HPDE6-E6E7 (cell line): ENCODE measurements around the gene NPFF.
A peak's percentile ranks its signal among the peaks of the same experiment; 100 is the strongest.
"Not testable (repeated sequence)": the region's sequence is repeated elsewhere in the genome, so short reads cannot be mapped to it uniquely, and the experiment has no call there.

Experiments used
- DNase-seq: peaks from one replicate; pipeline ENCODE4 v3.0.0; 2011; ENCODE audit warnings: missing footprints; ENCODE audit errors: extremely low spot score

The NPFF gene

DNA sequence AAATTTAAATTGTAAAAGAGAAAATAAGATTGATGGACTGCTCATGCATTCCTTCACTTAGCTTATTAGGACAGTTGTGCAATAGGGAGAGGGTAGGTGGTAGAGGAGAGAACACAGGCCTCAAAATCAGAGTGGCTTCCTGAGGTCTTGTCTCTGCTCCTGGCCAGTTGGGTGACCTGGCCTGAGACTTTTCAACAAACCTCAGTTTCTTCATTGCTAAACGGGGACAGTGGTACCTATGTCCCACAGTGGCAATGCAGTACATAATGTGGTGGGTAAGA is 10.6 kb downstream of the NPFF start:
- no peak for DNase-seq

GRCh38 chr12:53495903-53496751 is 11.2 kb downstream of the NPFF start:
- DNase-seq = no peak

- DNase-seq = no peak
These were observed 13.5 kb downstream of the NPFF start for GRCh38 chr12:53493610-53494391.

DNA sequence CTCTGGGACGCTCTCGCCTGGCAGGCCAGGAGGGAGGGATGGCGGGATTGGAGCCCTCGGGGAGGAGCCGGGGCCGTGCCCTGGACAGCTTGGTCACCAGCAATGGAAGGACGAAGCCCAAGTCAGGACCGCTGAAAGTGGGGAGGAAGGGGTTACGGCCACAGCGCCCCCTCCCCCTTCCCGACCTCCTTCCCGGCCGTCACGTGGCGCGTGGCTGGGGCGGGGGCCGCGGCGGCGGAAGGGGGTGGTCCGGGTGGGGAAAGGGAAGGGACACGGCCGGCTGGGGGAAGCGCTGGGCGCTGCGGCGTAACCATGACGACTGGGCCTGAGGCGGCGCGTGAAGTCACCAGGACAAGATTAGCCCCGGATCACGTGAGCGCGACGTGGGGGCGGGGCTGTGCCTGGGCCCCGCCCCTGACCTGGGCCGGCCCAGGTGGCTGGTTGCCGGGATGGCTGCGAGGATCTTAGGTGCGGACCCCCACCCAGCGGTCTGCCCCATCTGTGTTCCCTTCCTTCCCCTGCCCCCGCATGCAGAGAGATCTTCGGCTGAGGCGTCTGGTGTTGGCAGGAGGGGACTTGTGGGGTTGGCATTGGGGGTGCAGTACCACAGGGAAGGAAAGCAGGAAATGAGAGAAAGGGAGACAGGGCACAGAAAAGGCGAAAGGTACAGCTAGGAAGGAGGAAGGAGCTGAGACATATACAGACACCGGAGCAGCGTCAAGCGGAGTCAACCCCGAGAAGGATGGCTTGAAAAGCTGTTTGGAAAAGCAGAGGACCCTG is 14.3 kb downstream of the NPFF start:
- DNase-seq = peak; percentile 68

- no peak for DNase-seq
These were observed 15.1 kb downstream of the NPFF start for GRCh38 chr12:53492188-53492587.

DNA sequence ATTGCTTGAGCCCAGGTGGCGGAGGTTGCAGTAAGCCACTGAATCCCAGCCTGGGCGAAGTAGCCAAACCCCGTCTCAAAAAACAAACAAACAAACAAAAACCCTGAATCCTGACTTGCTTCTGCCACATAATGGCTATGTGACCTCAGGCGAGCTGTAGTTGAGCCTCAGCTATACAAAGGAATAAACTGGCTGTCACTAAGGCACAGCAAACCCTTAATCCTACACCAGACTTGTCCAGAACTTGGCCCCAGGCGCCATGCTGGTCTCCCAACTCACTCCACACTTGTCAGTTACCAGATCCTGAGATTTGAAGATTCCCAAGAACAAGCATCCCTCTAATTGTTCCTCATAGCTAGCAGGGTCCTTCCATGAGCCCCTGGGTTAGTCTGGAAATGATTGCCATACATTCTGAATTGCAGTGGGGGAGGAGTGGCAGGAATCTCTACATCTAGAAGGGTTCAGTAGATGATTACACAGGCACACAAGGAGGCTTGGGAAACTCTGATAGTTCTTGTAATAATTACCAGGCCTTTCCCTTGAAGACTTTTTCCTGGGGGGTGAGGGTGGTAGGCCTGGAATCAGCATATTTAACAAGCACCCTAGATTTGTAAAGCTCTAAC is 17.9 kb downstream of the NPFF start:
- no peak for DNase-seq

DNA sequence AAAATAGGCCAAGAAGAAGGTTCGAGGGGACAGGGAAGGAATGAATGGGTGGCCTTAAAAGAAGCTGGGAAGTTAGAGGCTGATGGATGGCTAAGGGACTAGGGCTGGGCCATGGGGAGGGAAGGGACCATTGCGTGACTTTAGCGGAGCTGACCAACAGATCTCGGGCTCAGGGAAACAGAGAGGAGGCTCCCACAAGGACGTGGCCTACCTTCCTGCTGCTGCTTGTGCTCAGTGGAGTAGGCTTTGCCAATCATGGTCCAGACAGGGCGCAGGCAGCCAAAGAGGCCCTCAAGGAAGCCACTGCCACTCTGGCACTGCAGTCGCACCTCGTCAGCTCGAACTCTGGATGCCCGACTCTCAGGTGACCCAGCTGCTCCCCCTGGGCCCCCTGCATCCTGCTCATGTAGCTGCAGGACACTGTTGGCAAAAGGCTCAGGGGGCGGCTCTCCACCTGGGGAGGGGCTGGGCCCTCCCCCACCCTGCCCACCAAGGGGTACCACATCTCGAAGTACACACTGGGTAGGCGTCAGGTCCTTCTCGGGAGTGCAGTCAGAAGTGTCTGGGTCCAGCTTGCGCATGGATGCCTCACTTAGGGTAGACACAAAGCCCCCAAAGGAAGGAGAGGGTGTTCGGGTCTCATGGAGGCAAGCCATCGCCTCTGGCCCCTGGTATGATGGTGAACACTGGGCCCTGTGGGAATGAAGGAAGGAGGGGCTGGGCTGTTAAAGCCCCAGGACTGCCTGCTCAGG is 20.4 kb downstream of the NPFF start:
- DNase-seq = no peak

DNA sequence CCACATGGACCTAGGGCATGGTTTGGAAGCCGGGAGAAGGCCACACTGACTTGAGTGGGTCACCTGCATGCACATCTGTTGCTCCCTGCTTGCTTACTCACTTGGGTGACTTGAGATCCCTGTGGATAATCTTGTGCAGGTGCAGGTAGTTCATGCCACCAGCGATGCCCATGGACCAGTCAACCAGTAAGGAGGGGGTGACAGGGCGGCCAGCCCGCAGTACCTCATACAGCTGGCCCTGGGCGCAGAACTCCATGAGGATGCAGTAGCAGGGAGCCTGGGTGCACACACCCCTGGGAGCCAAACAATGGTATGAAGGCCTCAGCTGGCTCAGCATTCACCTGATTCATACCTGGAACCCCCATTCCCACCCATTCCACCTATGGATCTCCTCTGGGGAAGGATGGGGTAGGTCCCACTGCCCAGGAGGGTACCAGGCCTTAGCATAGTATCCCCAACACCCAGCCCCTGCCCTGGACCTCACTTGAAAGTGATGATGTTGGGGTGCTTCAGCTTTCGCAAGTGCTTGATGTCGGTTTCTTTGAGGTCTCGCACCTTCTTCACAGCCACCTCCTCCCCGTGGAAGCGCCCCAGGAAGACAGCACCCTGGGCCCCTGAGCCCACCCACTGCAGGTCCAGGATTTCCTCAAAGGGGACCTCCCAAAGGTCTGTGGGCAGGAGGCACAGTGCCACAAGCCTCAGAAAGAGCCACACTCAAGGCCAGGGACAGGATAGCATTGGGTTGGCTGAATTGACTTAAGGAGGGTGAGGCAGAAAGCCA is 21.1 kb downstream of the NPFF start:
- DNase-seq = no peak

DNA sequence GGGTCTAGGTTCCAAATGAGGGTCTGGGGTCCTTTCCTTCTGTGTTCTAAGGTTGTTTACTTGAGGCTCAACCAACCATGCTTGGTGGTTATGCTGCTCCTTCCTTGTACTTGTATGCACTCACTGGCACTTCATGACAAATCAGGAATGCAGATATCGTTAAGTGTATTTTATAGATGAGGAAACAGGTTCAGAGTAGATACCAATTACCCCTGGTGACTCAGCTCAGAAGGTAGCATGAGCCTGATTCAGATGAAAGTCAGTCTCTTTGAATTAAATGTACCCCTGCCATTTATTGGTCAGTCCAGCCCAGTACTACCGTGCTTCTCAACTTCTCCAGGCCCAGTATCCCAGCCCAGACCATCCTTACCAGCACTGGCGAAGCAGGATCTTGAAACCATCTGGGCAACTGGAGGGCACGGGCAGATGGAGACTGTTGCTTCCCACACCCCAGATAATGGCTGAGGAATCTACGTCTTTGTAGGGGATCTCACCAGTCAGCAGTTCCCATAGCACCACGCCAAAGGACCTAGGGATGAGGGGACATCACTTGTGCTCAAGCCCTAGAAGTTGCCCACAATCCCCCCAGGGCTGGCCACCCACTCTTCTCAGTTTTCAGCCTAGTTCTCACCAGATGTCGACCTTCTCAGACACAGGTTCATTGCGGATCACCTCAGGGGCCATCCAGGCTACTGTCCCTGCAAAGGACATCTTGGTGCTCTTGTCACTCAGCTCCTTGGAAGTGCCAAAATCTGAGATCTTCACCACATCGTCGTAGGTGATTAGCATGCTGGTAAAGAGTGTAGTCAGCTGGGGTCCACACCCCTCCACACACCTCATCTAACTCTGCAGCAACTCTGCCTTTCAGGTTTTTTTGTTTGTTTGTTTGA is 22.4 kb downstream of the NPFF start:
- no peak for DNase-seq

DNA sequence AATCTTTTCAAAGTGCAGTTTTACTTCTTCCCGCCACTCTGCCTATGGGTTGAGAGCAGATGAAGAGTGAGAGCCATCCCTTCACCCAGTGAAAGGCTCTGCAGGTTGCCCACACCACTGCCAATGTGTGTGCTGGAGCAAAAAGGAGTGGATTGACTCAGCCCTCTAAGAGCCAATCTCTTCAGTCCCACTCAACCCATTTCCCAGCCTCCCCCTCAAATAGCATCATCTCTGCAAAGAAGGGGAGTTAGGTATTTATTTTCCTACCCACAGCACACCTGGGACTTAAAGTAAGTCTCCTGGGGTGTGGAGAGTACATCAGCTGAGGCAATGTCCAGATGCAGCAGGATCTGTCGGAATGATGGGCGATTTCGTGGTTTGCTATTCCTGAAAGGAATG is 23.3 kb downstream of the NPFF start:
- no peak for DNase-seq

DNA sequence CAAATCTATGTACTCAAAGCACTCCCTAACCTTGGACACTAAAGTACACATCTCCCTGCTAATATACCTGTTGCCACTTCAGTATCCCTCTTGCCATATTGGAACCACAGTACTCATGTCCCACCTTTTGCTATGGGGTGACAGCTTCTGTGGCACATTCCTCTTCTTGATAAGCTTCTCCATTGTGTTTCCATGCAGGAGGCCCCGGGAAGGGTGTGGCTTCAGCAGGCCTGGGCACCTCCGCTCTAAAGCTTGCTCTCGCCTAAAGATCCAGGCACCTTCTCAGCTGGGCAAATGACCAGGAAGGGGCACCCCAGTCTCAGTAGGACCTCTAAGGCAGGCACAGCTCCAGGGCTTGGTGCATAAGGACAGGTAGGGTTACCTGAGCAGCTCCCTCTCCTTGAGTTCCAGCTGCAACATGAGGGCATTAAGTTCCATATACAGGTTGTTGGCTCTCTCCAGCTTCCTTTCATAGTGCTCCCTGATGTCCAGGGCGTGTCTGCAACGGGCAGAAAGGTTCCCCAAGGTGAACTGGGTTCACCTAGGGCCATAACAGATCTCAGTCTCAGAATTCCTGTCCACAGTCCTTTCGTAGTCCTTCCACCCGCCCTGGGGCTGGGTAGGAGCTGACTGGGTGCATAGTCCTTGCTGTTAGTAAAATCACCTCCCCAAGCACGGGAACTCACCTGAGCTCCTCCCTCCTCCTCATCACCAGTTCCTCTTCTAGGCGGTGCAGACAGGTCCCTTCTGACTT is 23.9 kb downstream of the NPFF start:
- no peak for DNase-seq

- no peak for DNase-seq
These were observed 24.6 kb downstream of the NPFF start for GRCh38 chr12:53482626-53483168.

DNA sequence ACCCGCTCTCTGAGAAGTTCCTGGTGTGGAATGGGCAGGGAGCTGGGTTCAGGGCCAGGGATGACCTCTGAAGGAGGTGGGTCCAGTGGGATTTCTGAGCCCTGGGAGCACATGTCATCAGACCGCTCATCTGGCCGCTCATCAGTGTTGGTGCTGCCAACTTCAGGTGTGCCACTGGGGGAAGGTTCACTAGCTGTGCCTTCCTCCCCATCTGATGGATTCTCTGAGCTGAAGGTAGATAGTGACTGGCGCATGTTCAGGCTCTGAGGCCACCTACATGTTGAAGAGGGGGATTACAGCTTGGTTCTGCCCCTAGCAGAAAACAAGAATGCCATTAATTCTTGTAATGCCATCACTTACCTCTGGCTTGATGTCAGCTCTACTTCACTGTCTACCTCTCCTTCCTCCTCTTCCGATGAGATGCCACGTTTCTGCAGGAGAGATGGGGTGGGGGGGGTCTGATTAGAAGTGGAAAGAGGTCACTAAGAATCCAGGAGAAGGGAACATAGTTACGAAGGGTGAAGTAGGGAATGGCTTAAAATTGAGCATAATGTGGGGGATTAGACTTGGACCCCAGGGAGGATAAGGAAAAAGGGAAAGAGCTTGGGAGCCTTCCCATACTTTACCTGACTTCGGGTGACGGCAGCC is 25.2 kb downstream of the NPFF start:
- no peak for DNase-seq

DNA sequence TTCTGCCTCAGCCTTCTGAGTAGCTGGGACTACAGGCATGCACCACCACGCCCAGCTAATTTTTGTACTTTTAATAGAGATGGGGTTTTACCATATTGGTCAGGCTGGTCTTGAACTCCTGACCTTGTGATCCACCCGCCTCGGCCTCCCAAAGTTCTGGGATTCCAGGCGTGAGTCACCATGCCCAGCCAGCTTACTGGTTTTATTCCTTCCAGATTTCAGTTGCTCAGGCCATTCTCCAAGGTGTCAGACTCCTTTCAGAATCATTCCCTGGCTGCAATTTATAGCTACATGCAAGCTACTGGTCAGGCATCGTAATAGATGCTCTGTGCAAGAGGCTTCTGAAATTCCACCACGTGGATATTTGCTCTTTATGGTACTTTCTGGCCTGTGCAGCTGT is 25.8 kb downstream of the NPFF start:
- DNase-seq = not testable (repeated sequence)

- DNase-seq = no peak
These were observed 26.5 kb downstream of the NPFF start for GRCh38 chr12:53480491-53481442.

GRCh38 chr12:53479331-53479730 is 28.0 kb downstream of the NPFF start:
- DNase-seq = no peak

DNA sequence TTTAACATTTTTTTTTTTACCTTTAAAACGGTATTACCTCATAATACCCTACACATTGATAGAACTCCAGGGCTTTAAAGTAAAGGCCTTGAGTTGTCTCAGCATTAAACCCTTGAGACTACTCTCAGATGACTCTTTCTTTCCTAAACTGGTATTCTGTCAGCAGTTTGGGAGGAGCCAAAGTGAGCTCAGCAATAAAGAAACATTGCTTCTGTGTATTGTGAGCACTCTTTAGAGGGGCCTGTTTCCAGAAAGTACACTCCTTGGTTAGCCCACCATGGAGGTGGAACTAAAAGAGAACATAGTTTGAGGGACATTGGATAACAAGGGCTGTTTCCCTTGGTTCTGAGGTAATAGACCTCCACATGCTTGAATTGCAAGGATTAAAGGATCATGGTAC is 28.4 kb downstream of the NPFF start:
- no peak for DNase-seq
